Dorsolateral prefrontal cortex (tissue), 118 donors: ENCODE measurements around the gene TMEM191B. TPM values are rescaled to one million over a fixed set of nuclear protein-coding genes. Genes with fewer than 3 reads are reported as not detected.

Source experiments
- total RNA-seq, 120 experiments: library from RNA; stranded (reverse); gene quantifications; one replicate each; pipeline versions ENCODE4 v1.2.3 to v1.2.4, GENCODE V29; 2022

The TMEM191B gene
- total RNA-seq, 120 experiments from 2014 or later = 0.38 to 41.2 (median 8.4) TPM

Other genes starting within 250 kb of the TMEM191B start
- gene GGTLC3, start 9.6 kb upstream of the TMEM191B start, total RNA-seq = 1 to 10 TPM in 9 of 120 experiments, under 1 TPM in 12, not detected in 99; 0.41 to 2.0 (median 0.81) TPM
- 1 to 10 TPM in 34 of 120 experiments, under 1 TPM in 84, not detected in 2; 0.18 to 2.5 (median 0.77) TPM for gene RIMBP3, start 84.1 kb downstream of the TMEM191B start, total RNA-seq